ENCODE results near the gene PTPRN2. TPM values are rescaled to one million over a fixed set of nuclear protein-coding genes. Genes with fewer than 3 reads are reported as not detected.
"Not testable (repeated sequence)": the region's sequence is repeated elsewhere in the genome, so short reads cannot be mapped to it uniquely, and the experiment has no call there.

PTPRN2 gene
- total RNA-seq, 1 donor from 2014 or later, result 1.8 TPM

DNA sequence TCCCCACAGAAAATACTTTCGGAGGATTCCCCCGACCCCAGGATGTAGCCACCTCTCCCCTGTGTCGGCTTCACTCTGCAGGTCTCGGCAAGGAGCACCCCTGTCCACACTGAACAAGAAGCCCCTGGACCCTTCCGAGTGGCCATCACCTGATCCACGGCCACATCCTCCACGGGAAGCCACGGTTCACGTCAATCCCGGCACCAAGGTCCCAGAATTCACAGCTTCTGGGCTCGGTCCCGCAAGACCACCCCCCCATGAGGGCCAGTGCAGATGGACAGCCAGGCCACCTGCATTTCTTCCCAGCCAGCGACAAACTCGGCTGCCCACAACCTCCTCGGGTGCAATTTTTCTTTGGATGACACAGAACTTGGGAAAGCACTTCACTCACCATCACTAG is 199.6 kb downstream of the PTPRN2 start:
- H3K36me3 Mint-ChIP-seq (ENCODE audit: low read depth), result no peaks in the 10 kb centered on the region
- TF ChIP-seq, protein P1, sequence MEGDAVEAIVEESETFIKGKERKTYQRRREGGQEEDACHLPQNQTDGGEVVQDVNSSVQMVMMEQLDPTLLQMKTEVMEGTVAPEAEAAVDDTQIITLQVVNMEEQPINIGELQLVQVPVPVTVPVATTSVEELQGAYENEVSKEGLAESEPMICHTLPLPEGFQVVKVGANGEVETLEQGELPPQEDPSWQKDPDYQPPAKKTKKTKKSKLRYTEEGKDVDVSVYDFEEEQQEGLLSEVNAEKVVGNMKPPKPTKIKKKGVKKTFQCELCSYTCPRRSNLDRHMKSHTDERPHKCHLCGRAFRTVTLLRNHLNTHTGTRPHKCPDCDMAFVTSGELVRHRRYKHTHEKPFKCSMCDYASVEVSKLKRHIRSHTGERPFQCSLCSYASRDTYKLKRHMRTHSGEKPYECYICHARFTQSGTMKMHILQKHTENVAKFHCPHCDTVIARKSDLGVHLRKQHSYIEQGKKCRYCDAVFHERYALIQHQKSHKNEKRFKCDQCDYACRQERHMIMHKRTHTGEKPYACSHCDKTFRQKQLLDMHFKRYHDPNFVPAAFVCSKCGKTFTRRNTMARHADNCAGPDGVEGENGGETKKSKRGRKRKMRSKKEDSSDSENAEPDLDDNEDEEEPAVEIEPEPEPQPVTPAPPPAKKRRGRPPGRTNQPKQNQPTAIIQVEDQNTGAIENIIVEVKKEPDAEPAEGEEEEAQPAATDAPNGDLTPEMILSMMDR (IDR thresholded peaks at IDR 0.05), result no peak
- CTCF ChIA-PET, result no interaction called here
- H3K27ac Mint-ChIP-seq, result no peak overlapping the region
- H3K4me1 Mint-ChIP-seq, result no peaks in the 10 kb centered on the region
- no peaks in the 10 kb centered on the region for H3K27me3 Mint-ChIP-seq
- no peak overlapping the region for H3K4me3 Mint-ChIP-seq
- intact Hi-C loops (cut with micrococcal nuclease), result no loop called here
- POLR2A ChIA-PET, result no interaction called here
- ATAC-seq (ENCODE audit: low read depth), result no peak
- DNase-seq, result no peak
- no peaks in the 10 kb centered on the region for H3K9me3 Mint-ChIP-seq

DNA sequence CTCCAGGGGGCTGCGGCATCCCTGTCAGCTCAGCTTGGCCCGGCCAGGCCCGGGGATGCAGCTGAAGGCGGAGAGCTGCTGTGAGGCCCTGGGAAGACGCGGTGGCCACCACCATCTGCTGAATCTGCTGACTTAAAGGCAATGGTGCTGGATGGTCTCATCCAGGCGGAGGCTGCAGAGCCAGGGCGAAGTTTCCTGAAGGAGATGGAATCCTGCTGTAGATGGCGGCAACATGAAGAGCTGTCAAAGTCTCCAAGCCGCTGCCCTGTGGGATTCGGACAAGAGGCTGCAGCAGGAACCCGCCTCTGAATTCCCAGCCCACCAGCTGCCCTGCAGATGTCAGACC is 200.1 kb downstream of the PTPRN2 start:
- CTCF ChIA-PET, result no interaction called here
- no peak overlapping the region for H3K27ac Mint-ChIP-seq
- H3K4me1 Mint-ChIP-seq, result no peaks in the 10 kb centered on the region
- POLR2A ChIA-PET, result no interaction called here
- ATAC-seq (ENCODE audit: low read depth), result no peak
- intact Hi-C loops (cut with micrococcal nuclease), result no loop called here
- H3K4me3 Mint-ChIP-seq, result no peak overlapping the region
- TF ChIP-seq, protein P1 (IDR thresholded peaks at IDR 0.05), result no peak
- no peaks in the 10 kb centered on the region for H3K27me3 Mint-ChIP-seq
- no peaks in the 10 kb centered on the region for H3K9me3 Mint-ChIP-seq
- no peak for DNase-seq
- H3K36me3 Mint-ChIP-seq (ENCODE audit: low read depth), result no peaks in the 10 kb centered on the region

DNA sequence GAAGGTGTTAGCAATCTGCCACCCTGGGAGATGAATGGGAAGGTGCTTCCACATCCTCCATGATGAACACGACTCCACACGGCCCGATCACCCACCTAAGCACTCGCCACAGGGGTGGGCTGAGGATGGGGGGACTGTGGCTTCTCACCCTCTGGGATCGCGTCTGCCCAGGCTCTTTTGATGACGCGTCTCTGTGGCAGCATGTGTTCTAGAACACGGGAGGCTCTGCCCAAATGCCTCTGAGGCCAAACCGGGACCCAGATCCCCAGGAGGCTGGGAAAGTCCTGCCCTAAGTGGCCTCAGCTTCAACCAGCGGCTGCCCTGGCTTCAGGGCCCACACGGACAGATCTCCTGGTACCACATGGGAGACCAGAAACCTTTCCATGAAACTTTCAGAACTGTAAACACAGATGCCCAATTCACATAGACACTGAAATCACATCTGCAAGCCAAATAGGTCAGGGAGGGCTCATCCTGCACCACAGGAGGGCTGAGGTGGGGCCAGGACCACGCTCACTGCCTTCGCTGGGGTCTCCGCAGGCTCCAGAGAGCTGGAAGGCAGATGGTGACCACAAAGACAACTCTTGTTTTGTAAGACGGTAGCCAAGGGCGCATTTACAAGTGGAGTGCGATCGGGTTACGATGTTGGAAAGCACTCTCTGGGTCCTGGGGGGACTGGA is 200.6 kb downstream of the PTPRN2 start:
- Mint-ChIP-seq H3K4me1 (no peaks in the 10 kb centered on the region), H3K36me3 (ENCODE audit: low read depth) (no peaks in the 10 kb centered on the region), H3K27me3 (no peaks in the 10 kb centered on the region), H3K9me3 (no peaks in the 10 kb centered on the region), H3K4me3 (no peak overlapping the region), H3K27ac (no peak overlapping the region)
- DNase-seq (no peak), ATAC-seq (ENCODE audit: low read depth) (no peak)
- POLR2A ChIA-PET, result no interaction called here
- intact Hi-C loops (cut with micrococcal nuclease), result no loop called here
- CTCF ChIA-PET, result no interaction called here
- TF ChIP-seq, protein P1 (IDR thresholded peaks at IDR 0.05), result no peak

DNA sequence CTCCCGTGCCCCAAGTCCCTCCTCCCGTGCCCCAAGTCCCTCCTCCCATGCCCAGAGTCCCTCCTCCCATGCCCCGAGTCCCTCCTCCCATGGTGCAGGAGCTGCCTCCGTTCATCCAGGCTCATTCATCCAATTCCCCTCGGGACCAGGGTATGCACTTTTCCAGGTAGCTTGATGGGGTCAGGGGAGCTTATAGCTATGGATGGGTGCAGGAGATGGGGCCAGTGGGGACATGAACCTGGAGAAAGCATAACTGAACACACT is 201.3 kb downstream of the PTPRN2 start:
- POLR2A ChIA-PET, result no interaction called here
- Mint-ChIP-seq H3K36me3 (ENCODE audit: low read depth) (no peaks in the 10 kb centered on the region), H3K4me3 (no peak overlapping the region), H3K27ac (no peak overlapping the region), H3K9me3 (peaks cover 4% of the 10 kb centered on the region), H3K4me1 (no peaks in the 10 kb centered on the region), H3K27me3 (no peaks in the 10 kb centered on the region)
- DNase-seq (no peak), ATAC-seq (ENCODE audit: low read depth) (no peak)
- TF ChIP-seq, protein P1 (IDR thresholded peaks at IDR 0.05), result no peak
- CTCF ChIA-PET, result no interaction called here
- intact Hi-C loops (cut with micrococcal nuclease), result no loop called here

DNA sequence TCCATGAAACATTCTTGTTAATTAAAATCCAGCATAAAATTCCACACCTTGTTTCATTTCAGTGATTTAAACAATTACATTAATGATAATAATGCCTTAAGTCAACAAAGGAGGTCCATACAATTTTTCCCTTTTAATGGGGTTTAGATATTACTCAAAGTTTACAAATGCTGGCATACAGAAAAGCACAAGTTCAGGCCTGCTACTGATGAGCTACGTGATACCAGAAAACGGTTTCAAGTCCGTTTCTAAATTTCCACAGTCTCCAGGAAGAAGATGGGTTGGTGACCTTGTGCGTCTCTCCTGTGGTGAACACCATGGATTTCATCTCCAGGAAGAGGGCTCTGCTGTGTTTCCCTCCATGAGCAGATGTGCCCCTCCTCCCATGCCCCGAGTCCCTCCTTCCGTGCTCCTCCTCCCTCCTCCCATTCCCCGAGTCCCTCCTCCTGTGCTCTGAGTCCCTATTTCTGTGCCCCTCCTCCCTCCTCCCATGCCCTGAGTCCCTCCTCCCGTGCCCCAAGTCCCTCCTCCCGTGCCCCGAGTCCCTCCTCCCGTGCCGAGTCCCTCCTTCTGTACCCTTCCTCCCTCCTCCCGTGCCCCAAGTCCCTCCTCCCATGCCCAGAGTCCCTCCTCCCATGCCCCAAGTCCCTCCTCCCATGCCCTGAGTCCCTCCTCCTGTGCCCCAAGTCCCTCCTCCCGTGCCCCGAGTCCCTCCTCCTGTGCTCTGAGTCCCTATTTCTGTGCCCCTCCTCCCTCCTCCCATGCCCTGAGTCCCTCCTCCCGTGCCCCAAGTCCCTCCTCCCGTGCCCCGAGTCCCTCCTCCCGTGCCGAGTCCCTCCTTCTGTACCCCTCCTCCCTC is 201.9 kb downstream of the PTPRN2 start:
- CTCF ChIA-PET; intact Hi-C loops (cut with micrococcal nuclease); H3K9me3 Mint-ChIP-seq; H3K27ac Mint-ChIP-seq; H3K36me3 Mint-ChIP-seq (ENCODE audit: low read depth); H3K4me3 Mint-ChIP-seq; H3K4me1 Mint-ChIP-seq; H3K27me3 Mint-ChIP-seq; ATAC-seq (ENCODE audit: low read depth); DNase-seq; POLR2A ChIA-PET: not testable (repeated sequence)
